HEK293T (cell line): ENCODE data around the gene RTP3.
"Not testable (repeated sequence)": the region's sequence is repeated elsewhere in the genome, so short reads cannot be mapped to it uniquely, and the experiment has no call there.

Experiments used
- ARNT ChIP-seq: fragments of 450-650 bp; IDR thresholded peaks from 2 replicates; pipeline ENCODE4 v1.6.1; 2017; ENCODE audit warnings: mild to moderate bottlenecking
- BHLHE40 ChIP-seq: fragments of 450-650 bp; IDR thresholded peaks from 2 replicates; pipeline ENCODE4 v1.6.1; 2016; ENCODE audit warnings: mild to moderate bottlenecking, moderate library complexity, borderline replicate concordance
- CTBP1 ChIP-seq: fragments of 450-650 bp; IDR thresholded peaks from 2 replicates; pipeline ENCODE4 v1.6.1; 2016; ENCODE audit warnings: borderline replicate concordance
- ELF4 ChIP-seq: fragments of 450-650 bp; IDR thresholded peaks from 2 replicates; pipeline ENCODE4 v1.6.1; 2017; ENCODE audit warnings: antibody characterized with exemption
- FOXA1 ChIP-seq: fragments of 450-650 bp; IDR thresholded peaks from 2 replicates; pipeline ENCODE4 v1.6.1; 2016; ENCODE audit warnings: mild to moderate bottlenecking
- FOXK2 ChIP-seq: fragments of 450-650 bp; IDR thresholded peaks from 2 replicates; pipeline ENCODE4 v1.6.1; 2016; ENCODE audit warnings: mild to moderate bottlenecking
- FOXM1 ChIP-seq: fragments of 450-650 bp; IDR thresholded peaks from 2 replicates; pipeline ENCODE4 v1.6.1; 2017; ENCODE audit warnings: mild to moderate bottlenecking, borderline replicate concordance
- HDGF ChIP-seq: fragments of 450-650 bp; IDR thresholded peaks from 2 replicates; pipeline ENCODE4 v1.6.1; 2017; ENCODE audit warnings: antibody characterized with exemption, borderline replicate concordance
- NFRKB ChIP-seq: fragments of 450-650 bp; IDR thresholded peaks from 2 replicates; pipeline ENCODE4 v1.6.1; 2016; ENCODE audit warnings: mild to moderate bottlenecking, moderate library complexity
- SP1 ChIP-seq: fragments of 450-650 bp; IDR thresholded peaks from 2 replicates; pipeline ENCODE4 v1.6.1; 2017
- SUZ12 ChIP-seq: fragments of 450-650 bp; IDR thresholded peaks from 2 replicates; pipeline ENCODE4 v1.6.1; 2016; ENCODE audit warnings: mild to moderate bottlenecking
- TARDBP ChIP-seq: fragments of 450-650 bp; IDR thresholded peaks from 2 replicates; pipeline ENCODE4 v1.6.1; 2016
- TF ChIP-seq, protein P1 (sequence below): fragments of 450-650 bp; IDR thresholded peaks from 2 replicates; pipeline ENCODE4 v1.6.1; 2016

DNA sequence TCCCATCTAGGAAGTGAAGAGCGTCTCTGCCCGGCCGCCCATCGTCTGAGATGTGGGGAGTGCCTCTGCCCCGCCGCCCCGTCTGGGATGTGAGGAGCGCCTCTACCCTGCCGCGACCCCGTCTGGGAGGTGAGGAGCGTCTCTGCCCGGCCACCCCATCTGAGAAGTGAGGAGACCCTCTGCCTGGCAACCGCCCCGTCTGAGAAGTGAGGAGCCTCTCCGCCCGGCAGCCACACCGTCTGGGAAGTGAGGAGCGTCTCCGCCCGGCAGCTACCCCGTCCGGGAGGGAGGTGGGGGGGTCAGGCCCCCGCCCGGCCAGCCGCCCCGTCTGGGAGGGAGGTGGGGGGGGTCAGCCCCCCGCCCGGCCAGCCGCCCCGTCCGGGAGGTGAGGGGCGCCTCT lies 3.3 kb upstream of the RTP3 start:
- TF ChIP-seq FOXM1, SP1, TARDBP, BHLHE40, ELF4, FOXK2, SUZ12, FOXA1, HDGF, ARNT, CTBP1, NFRKB: not testable (repeated sequence)
- TF ChIP-seq, protein P1, sequence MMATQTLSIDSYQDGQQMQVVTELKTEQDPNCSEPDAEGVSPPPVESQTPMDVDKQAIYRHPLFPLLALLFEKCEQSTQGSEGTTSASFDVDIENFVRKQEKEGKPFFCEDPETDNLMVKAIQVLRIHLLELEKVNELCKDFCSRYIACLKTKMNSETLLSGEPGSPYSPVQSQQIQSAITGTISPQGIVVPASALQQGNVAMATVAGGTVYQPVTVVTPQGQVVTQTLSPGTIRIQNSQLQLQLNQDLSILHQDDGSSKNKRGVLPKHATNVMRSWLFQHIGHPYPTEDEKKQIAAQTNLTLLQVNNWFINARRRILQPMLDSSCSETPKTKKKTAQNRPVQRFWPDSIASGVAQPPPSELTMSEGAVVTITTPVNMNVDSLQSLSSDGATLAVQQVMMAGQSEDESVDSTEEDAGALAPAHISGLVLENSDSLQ, result not testable (repeated sequence)
